Ascending aorta (tissue), 2 donors: Measurements from ENCODE around the gene ARID2. TPM values are rescaled to one million over a fixed set of nuclear protein-coding genes. Genes with fewer than 3 reads are reported as not detected.

ENCODE experiments used
- DNase-seq, 2 donors: peaks; one replicate each; pipeline ENCODE4 v3.0.0-alpha.2; 2019; ENCODE audit warnings: low spot score in 2 of 2
- H3K27ac ChIP-seq, 2 donors: fragments of 200-600 bp; sonication (generic); one replicate each; pipeline ENCODE4 v1.5.1; 2016 to 2017; ENCODE audit warnings: mild to moderate bottlenecking in 1 of 2
- H3K27me3 ChIP-seq: fragments of 200-600 bp; sonication (generic); one replicate; pipeline ENCODE4 v1.5.1; 2017
- H3K36me3 ChIP-seq, 2 donors: fragments of 200-600 bp; sonication (generic); one replicate each; pipeline ENCODE4 v1.5.1; 2016
- H3K4me1 ChIP-seq, 2 donors: fragments of 200-600 bp; sonication (generic); one replicate each; pipeline ENCODE4 v1.5.1; 2016 to 2017; ENCODE audit warnings: mild to moderate bottlenecking in 1 of 2
- H3K4me3 ChIP-seq, 2 donors: fragments of 200-600 bp; sonication (generic); one replicate each; pipeline ENCODE4 v1.5.1; 2016 to 2017; ENCODE audit warnings: mild to moderate bottlenecking in 1 of 2
- H3K9me3 ChIP-seq, 2 donors: fragments of 200-600 bp; sonication (generic); one replicate each; pipeline ENCODE4 v1.5.1; 2016
- intact Hi-C: fragments of 100-400 bp; cut with DNase I; formaldehyde crosslinking; loops from one replicate; pipeline ENCODE4 v1.15.1; 2023
- total RNA-seq: library from RNA; depleted of rRNA; stranded (reverse); fragments of >200 nt; gene quantifications from one replicate; pipeline ENCODE4 v1.1.0, GENCODE V29; 2016
- TF ChIP-seq, protein P1 (sequence below), 3 experiments: fragments of 200-600 bp in 2 of 3; fragments of 450-650 bp in 1 of 3; sonication (generic) in 2 of 3; IDR thresholded peaks; one replicate each; pipeline ENCODE4 v1.5.1; 2016 to 2019; ENCODE audit warnings: antibody characterized with exemption in 3 of 3, mild to moderate bottlenecking in 1 of 3, moderate library complexity in 1 of 3

ARID2 gene
- total RNA-seq, 1 donor from 2014 or later: 18.4 TPM

- no peaks in the 10 kb centered on the region for H3K36me3 ChIP-seq
- H3K9me3 ChIP-seq: peaks cover 5 to 8% of the 10 kb centered on the region in 2 donors
- H3K27ac ChIP-seq: no peak overlapping the region
- DNase-seq: no peak
- intact Hi-C loops: no loop called here
- TF ChIP-seq, protein P1, sequence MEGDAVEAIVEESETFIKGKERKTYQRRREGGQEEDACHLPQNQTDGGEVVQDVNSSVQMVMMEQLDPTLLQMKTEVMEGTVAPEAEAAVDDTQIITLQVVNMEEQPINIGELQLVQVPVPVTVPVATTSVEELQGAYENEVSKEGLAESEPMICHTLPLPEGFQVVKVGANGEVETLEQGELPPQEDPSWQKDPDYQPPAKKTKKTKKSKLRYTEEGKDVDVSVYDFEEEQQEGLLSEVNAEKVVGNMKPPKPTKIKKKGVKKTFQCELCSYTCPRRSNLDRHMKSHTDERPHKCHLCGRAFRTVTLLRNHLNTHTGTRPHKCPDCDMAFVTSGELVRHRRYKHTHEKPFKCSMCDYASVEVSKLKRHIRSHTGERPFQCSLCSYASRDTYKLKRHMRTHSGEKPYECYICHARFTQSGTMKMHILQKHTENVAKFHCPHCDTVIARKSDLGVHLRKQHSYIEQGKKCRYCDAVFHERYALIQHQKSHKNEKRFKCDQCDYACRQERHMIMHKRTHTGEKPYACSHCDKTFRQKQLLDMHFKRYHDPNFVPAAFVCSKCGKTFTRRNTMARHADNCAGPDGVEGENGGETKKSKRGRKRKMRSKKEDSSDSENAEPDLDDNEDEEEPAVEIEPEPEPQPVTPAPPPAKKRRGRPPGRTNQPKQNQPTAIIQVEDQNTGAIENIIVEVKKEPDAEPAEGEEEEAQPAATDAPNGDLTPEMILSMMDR (IDR thresholded peaks at IDR 0.05): no peak
- H3K4me3 ChIP-seq: no peak overlapping the region
- no peaks in the 10 kb centered on the region for H3K27me3 ChIP-seq
- H3K4me1 ChIP-seq: no peaks in the 10 kb centered on the region
Observed at GRCh38 chr12:45703942-45704341, 25.6 kb upstream of the ARID2 start.

GRCh38 chr12:45704968-45705367 lies 24.5 kb upstream of the ARID2 start:
- DNase-seq: no peak
- Histone ChIP-seq H3K4me3 (no peak overlapping the region), H3K27ac (no peak overlapping the region), H3K4me1 (no peaks in the 10 kb centered on the region), H3K9me3 (peaks cover 5 to 8% of the 10 kb centered on the region in 2 donors), H3K27me3 (no peaks in the 10 kb centered on the region), H3K36me3 (no peaks in the 10 kb centered on the region)
- TF ChIP-seq, protein P1 (IDR thresholded peaks at IDR 0.05): no peak
- intact Hi-C loops: no loop called here

DNA sequence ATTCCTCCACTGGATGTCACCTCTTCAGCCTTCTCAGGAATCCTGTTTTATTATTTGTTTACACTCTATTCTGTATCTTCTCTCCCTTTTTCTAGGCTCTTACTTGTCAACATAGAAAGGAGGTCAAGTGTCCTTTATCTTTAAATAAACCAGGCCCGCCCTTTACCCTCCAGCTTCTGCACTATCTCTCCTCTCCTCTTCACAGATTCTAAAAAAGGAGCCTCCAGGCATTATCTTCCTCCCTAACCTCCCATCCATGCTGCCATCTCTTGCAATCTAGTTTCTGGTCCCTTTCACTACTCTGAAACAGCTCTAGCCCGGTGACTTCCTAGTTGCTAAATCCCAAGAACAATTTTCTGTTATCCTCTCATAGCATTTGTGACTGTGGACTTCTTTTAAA lies 24.1 kb upstream of the ARID2 start:
- intact Hi-C loops: no loop called here
- peaks cover 5 to 8% of the 10 kb centered on the region in 2 donors for H3K9me3 ChIP-seq
- no peak overlapping the region for H3K27ac ChIP-seq
- no peaks in the 10 kb centered on the region for H3K36me3 ChIP-seq
- TF ChIP-seq, protein P1 (IDR thresholded peaks at IDR 0.05): no peak
- H3K27me3 ChIP-seq: no peaks in the 10 kb centered on the region
- no peak overlapping the region for H3K4me3 ChIP-seq
- DNase-seq: no peak
- H3K4me1 ChIP-seq: no peaks in the 10 kb centered on the region

- intact Hi-C loops: no loop called here
- H3K36me3 ChIP-seq: no peaks in the 10 kb centered on the region
- DNase-seq: no peak
- H3K27me3 ChIP-seq: no peaks in the 10 kb centered on the region
- H3K9me3 ChIP-seq: no peaks in the 10 kb centered on the region
- H3K4me1 ChIP-seq: no peaks in the 10 kb centered on the region
- H3K4me3 ChIP-seq: no peak overlapping the region
- TF ChIP-seq, protein P1 (IDR thresholded peaks at IDR 0.05): no peak
- no peak overlapping the region for H3K27ac ChIP-seq
Observed at GRCh38 chr12:45707241-45707857, 22.2 kb upstream of the ARID2 start.

- no peaks in the 10 kb centered on the region for H3K27me3 ChIP-seq
- no peak for DNase-seq
- no peak overlapping the region for H3K4me3 ChIP-seq
- H3K4me1 ChIP-seq: no peaks in the 10 kb centered on the region
- H3K36me3 ChIP-seq: no peaks in the 10 kb centered on the region
- intact Hi-C loops: no loop called here
- H3K27ac ChIP-seq: no peak overlapping the region
- TF ChIP-seq, protein P1 (IDR thresholded peaks at IDR 0.05): no peak
- H3K9me3 ChIP-seq: no peaks in the 10 kb centered on the region
Observed at GRCh38 chr12:45708363-45708762, 21.1 kb upstream of the ARID2 start.

DNA sequence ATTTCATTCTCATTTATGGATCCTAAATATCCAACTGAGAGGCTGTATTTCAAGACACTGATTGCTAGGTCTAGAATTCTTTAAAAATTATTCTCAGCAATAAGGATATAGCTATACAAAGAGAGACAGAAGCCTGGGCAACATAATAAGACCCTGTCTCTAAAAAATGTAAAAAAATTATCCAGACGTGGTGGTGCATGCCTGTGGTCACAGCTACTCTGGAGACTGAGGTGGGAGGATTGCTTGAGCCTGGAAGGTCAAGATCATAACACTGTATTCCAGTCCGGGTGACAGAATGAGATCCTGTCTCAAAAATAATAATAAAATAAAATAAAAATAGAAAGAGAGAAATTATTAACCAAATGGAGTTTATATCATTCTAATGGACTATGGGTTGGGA lies 20.6 kb upstream of the ARID2 start:
- TF ChIP-seq, protein P1 (IDR thresholded peaks at IDR 0.05): no peak
- no peaks in the 10 kb centered on the region for H3K9me3 ChIP-seq
- no peaks in the 10 kb centered on the region for H3K4me1 ChIP-seq
- H3K36me3 ChIP-seq: no peaks in the 10 kb centered on the region
- DNase-seq: no peak
- no peaks in the 10 kb centered on the region for H3K27me3 ChIP-seq
- intact Hi-C loops: no loop called here
- no peak overlapping the region for H3K4me3 ChIP-seq
- H3K27ac ChIP-seq: no peak overlapping the region
